H1 (cell line): Measurements from ENCODE around the gene VPS52.

ENCODE experiments used
- CEBPB ChIP-seq: IDR thresholded peaks from 2 replicates; pipeline ENCODE4 v1.6.1; 2012; ENCODE audit warnings: low read depth, low read length
- CHD2 ChIP-seq: IDR thresholded peaks from 2 replicates; pipeline ENCODE4 v1.6.1; 2012; ENCODE audit warnings: low read length, improper control_type of control experiment
- CHD7 ChIP-seq: fragments of 300-600 bp; sonication (generic); IDR thresholded peaks from 2 replicates; pipeline ENCODE4 v1.7.1; 2012; ENCODE audit warnings: low read length, moderate library complexity, mild to moderate bottlenecking, inconsistent platforms; ENCODE audit not compliant: insufficient replicate concordance
- CTCF ChIP-seq, 3 experiments: IDR thresholded peaks; 1 replicate in 2 of 3; 2 replicates in 1 of 3; pipeline versions ENCODE4 v1.5.1 to v1.6.1; 2011; ENCODE audit warnings: low read length in 3 of 3, mild to moderate bottlenecking in 3 of 3, inconsistent platforms in 2 of 3, low read depth in 1 of 3, moderate library complexity in 1 of 3; ENCODE audit not compliant: insufficient read depth in 1 of 3; ENCODE audit errors: control extremely low read depth in 1 of 3
- NRF1 ChIP-seq: IDR thresholded peaks from 2 replicates; pipeline ENCODE4 v1.6.1; 2011; ENCODE audit warnings: mild to moderate bottlenecking, low read depth, low read length, improper control_type of control experiment
- POLR2A ChIP-seq, 2 experiments: IDR thresholded peaks; 1 replicate in 1 of 2; 2 replicates in 1 of 2; pipeline ENCODE4 v1.6.1; 2011; ENCODE audit warnings: low read depth in 2 of 2, low read length in 2 of 2, mild to moderate bottlenecking in 2 of 2; ENCODE audit errors: control extremely low read depth in 1 of 2
- SRF ChIP-seq: IDR thresholded peaks from 2 replicates; pipeline ENCODE4 v1.6.1; 2011; ENCODE audit warnings: mild to moderate bottlenecking, low read depth, low read length, moderate library complexity
- USF2 ChIP-seq: IDR thresholded peaks from 2 replicates; pipeline ENCODE4 v1.6.1; 2011; ENCODE audit warnings: low read length, improper control_type of control experiment

GRCh38 chr6:33315793-33316602 lies 44.3 kb upstream of the VPS52 start:
- TF ChIP-seq CEBPB = no peak
- TF ChIP-seq CHD2 = no peak
- no peak for TF ChIP-seq USF2
- no peak for TF ChIP-seq CTCF (IDR thresholded peaks at IDR 0.05; ENCODE audit: control extremely low read depth in 1 of 3, insufficient read depth in 1 of 3, low read depth in 1 of 3, low read length in 3 of 3)
- TF ChIP-seq NRF1 = no peak
- TF ChIP-seq SRF = no peak
- no peak for TF ChIP-seq POLR2A (IDR thresholded peaks at IDR 0.05; ENCODE audit: control extremely low read depth in 1 of 2, low read depth in 2 of 2, low read length in 2 of 2)
- TF ChIP-seq CHD7 = no peak
